HFFc6 (cell line): ENCODE data around the gene ITFG2. TPM values are rescaled to one million over a fixed set of nuclear protein-coding genes. Genes with fewer than 3 reads are reported as not detected.

Source experiments
- DNase-seq: peaks from one replicate; pipeline ENCODE4 v3.0.0-alpha.2; 2018
- H3K27ac Mint-ChIP-seq: 2 replicates; pipeline ENCODE4 v1.8.0; 2020; ENCODE audit warnings: mild to moderate bottlenecking, mixed read lengths
- H3K27me3 Mint-ChIP-seq: 2 replicates; pipeline ENCODE4 v1.8.0; 2021; ENCODE audit warnings: mild to moderate bottlenecking, moderate library complexity, mixed read lengths; ENCODE audit not compliant: insufficient read depth
- H3K36me3 Mint-ChIP-seq: 2 replicates; pipeline ENCODE4 v1.8.0; 2021; ENCODE audit warnings: low read depth, mixed read lengths
- H3K4me1 Mint-ChIP-seq: 2 replicates; pipeline ENCODE4 v1.8.0; 2020; ENCODE audit warnings: low read depth, mixed read lengths
- H3K4me3 Mint-ChIP-seq: 2 replicates; pipeline ENCODE4 v1.8.0; 2020; ENCODE audit warnings: mild to moderate bottlenecking, moderate library complexity, mixed read lengths
- H3K9me3 Mint-ChIP-seq: 2 replicates; pipeline ENCODE4 v1.8.0; 2020; ENCODE audit warnings: mild to moderate bottlenecking, mixed read lengths
- total RNA-seq, 6 experiments: library from RNA; stranded (reverse); fragmentation: NEBNext Ultra II Directional; extraction: Animal tissue kit (Norgen Biotek cat#: 25700); gene quantifications; 2 replicates in 1 of 6; 3 replicates in 5 of 6; pipeline ENCODE4 v1.2.3, GENCODE V29; 2021
- TF ChIP-seq, protein P1 (sequence below): fragments of 200-600 bp; sonication (generic); IDR thresholded peaks from 2 replicates; pipeline ENCODE4 v1.5.0; 2021; ENCODE audit warnings: antibody characterized with exemption, mild to moderate bottlenecking

The ITFG2 gene
- total RNA-seq, 6 experiments from 2014 or later = 17.0 to 21.1 (median 19.6) TPM

DNA sequence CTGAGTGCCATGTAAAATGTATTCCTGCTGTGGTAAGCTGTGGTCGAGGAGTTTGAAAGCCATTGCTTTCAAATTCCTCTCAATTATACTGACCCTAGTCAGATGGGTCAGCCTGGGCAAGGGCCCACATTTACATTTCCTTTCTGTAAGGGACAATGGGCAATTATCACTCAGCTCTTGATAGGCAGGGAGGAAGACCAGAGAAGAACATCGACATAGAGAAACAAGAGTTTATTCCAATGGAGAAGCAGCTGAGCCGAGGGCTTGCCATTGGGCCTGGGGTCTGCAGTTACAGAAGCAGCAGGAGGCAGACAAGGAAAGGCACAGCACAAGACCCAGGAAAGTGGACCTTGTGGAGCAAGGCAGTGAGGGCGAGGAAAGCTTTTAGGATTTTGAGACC is 12.7 kb downstream of the ITFG2 start:
- Mint-ChIP-seq H3K36me3 (peaks cover 25% of the 10 kb centered on the region; the same call in 1 of the 2 replicates), H3K4me3 (no peak overlapping the region), H3K27ac (no peak overlapping the region), H3K4me1 (no peaks in the 10 kb centered on the region), H3K27me3 (peaks cover 1% of the 10 kb centered on the region), H3K9me3 (no peaks in the 10 kb centered on the region)
- no peak for DNase-seq
- TF ChIP-seq, protein P1, sequence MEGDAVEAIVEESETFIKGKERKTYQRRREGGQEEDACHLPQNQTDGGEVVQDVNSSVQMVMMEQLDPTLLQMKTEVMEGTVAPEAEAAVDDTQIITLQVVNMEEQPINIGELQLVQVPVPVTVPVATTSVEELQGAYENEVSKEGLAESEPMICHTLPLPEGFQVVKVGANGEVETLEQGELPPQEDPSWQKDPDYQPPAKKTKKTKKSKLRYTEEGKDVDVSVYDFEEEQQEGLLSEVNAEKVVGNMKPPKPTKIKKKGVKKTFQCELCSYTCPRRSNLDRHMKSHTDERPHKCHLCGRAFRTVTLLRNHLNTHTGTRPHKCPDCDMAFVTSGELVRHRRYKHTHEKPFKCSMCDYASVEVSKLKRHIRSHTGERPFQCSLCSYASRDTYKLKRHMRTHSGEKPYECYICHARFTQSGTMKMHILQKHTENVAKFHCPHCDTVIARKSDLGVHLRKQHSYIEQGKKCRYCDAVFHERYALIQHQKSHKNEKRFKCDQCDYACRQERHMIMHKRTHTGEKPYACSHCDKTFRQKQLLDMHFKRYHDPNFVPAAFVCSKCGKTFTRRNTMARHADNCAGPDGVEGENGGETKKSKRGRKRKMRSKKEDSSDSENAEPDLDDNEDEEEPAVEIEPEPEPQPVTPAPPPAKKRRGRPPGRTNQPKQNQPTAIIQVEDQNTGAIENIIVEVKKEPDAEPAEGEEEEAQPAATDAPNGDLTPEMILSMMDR = no peak

DNA sequence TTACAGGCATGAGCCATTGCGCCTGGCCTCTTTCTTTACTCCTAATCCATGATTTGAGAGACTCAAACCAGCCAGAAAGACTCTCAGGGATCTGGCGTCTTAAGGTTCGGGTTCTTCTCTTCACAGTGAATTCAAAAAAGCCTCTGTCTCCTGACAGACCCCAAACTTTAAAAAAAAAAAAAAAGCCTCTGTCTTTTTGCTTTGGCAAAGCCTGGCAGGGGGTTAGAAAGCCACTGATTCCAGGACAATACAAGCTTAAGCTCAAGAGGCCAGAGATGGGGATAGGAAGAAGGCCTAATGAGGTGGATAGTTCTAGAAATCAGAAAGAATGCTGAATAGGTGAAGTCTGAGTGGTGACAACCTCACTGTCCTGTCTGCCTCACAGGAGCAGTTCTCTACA is 13.6 kb downstream of the ITFG2 start:
- Mint-ChIP-seq H3K9me3 (no peaks in the 10 kb centered on the region), H3K4me3 (no peak overlapping the region), H3K36me3 (peaks cover 25% of the 10 kb centered on the region; the same call in 1 of the 2 replicates), H3K4me1 (no peaks in the 10 kb centered on the region), H3K27me3 (peaks cover 1% of the 10 kb centered on the region), H3K27ac (no peak overlapping the region)
- DNase-seq = no peak
- TF ChIP-seq, protein P1 = no peak

DNA sequence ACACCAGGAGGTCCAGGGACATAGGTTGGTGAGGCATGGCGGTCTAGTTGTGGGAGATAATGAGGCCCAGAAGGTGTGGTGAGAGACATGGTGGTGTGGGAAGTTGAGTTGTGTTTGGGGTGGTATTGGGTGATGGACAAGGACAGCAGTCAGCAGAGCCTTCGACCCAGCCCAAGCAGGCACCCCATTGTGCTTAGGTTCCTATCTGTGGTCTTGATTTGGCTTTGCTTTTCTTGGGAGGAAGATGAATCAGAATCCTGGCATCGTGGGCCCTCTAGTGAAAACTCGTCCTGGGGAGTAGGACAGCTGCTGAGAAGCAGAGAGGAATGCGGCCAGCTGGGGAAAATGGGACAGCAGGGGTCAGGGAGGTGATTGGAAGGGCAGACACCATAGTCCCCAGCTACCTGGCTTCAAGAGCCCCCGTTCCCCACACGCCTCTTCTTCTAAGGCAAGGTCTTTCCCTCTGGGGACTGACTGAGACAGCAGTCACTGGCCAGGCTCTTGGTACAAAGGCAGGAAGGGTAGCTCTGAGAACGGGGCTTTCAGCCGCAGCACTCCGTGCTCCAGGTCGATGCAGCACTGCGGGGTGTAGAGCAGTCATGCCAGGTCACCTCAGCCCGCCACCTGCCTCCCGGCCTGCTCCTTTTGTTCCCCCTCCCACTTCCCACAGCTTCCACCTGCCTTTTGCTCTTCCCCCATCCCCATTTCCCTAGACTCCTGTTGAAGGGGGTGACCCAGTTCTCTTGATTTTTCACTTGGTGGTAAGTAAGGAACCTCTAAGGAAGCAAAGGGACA is 14.4 kb downstream of the ITFG2 start:
- H3K4me3 Mint-ChIP-seq = no peak overlapping the region
- peaks cover 28% of the 10 kb centered on the region for H3K36me3 Mint-ChIP-seq
- peaks cover 3% of the 10 kb centered on the region for H3K27me3 Mint-ChIP-seq
- H3K4me1 Mint-ChIP-seq = no peaks in the 10 kb centered on the region
- DNase-seq = no peak
- TF ChIP-seq, protein P1 = no peak
- no peaks in the 10 kb centered on the region for H3K9me3 Mint-ChIP-seq
- H3K27ac Mint-ChIP-seq = no peak overlapping the region

DNA sequence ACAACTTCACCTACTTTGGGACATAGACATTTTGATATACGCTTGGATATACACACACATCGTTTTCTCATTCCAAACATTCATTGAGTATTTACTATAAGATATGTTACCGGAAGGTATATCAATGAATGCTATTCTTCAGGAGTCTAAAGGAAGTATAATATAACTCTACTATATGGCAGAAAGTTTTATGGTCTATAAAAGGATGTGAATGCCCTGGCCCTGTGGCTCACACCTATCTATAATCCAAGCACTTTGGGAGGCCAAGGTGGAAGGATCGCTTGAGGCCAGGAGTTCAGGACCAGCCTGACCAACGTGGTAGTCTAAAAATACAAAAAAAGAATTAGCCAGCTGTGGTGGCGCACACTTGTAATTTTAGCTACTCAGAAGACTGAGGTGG is 16.8 kb downstream of the ITFG2 start:
- TF ChIP-seq, protein P1 = no peak
- no peak for DNase-seq
- peaks cover 21% of the 10 kb centered on the region for H3K36me3 Mint-ChIP-seq
- peaks cover 2% of the 10 kb centered on the region; the same call in 1 of the 2 replicates for H3K4me1 Mint-ChIP-seq
- H3K27me3 Mint-ChIP-seq = peaks cover 6% of the 10 kb centered on the region
- H3K4me3 Mint-ChIP-seq = no peak overlapping the region
- no peaks in the 10 kb centered on the region for H3K9me3 Mint-ChIP-seq
- H3K27ac Mint-ChIP-seq = no peak overlapping the region

DNA sequence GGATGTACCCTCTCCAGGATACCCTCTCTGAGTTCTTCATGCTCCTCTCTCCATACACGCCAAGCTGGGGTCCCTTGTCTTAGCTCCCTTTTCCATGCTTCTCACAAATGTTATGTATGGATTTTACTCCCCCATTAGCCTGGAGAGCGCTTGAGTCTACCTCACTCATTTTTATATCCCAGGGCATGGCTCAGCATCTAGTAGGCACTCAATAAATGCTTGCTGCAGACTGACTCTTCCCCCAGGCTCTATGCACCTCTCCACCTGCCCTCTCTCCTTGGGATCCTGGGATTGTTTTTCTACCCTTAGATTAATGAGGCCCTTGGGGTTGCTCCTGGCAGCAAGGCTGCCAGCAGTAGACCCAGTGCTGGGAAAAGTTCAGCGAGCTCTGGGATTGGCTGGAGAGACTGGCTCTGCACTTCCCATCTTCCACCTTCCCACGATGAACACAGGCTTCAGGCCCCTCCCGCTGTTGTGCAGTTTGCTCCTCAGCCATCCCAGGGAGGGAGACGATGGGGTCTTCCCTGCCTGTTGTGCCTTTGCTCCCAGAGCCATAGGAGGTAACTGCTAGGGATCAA is 20.2 kb downstream of the ITFG2 start:
- Mint-ChIP-seq H3K27ac (no peak overlapping the region), H3K27me3 (peaks cover 10% of the 10 kb centered on the region), H3K9me3 (no peaks in the 10 kb centered on the region), H3K36me3 (peaks cover 10% of the 10 kb centered on the region; the same call in 1 of the 2 replicates), H3K4me3 (no peak overlapping the region), H3K4me1 (peaks cover 12% of the 10 kb centered on the region; the same call in 1 of the 2 replicates)
- TF ChIP-seq, protein P1 = no peak
- DNase-seq = no peak
